Large intestine (tissue), 3 donors: ENCODE data around the gene LILRB5. TPM values are rescaled to one million over a fixed set of nuclear protein-coding genes. Genes with fewer than 3 reads are reported as not detected.
"Not testable (repeated sequence)": the region's sequence is repeated elsewhere in the genome, so short reads cannot be mapped to it uniquely, and the experiment has no call there.

ENCODE experiments used
- DNase-seq, 2 donors: peaks; one replicate each; pipeline versions ENCODE4 v3.0.0 to v3.0.0-alpha.2; 2013
- H3K27ac ChIP-seq: one replicate; pipeline ENCODE4 v1.5.1; 2013; ENCODE audit warnings: low read length
- H3K27me3 ChIP-seq: 2 replicates; pipeline ENCODE4 v1.6.1; 2013; ENCODE audit warnings: low read length; ENCODE audit not compliant: control insufficient read depth, insufficient read depth
- H3K36me3 ChIP-seq: 2 replicates; pipeline ENCODE4 v1.6.1; 2013; ENCODE audit warnings: low read length; ENCODE audit not compliant: control insufficient read depth, insufficient read depth
- H3K4me1 ChIP-seq: one replicate; pipeline ENCODE4 v1.6.1; 2013; ENCODE audit warnings: low read length; ENCODE audit not compliant: control insufficient read depth, insufficient read depth
- H3K4me3 ChIP-seq: one replicate; pipeline ENCODE4 v1.5.1; 2013; ENCODE audit warnings: low read length
- H3K9me3 ChIP-seq: one replicate; pipeline ENCODE4 v1.6.1; 2013; ENCODE audit warnings: mild to moderate bottlenecking, low read depth, low read length, moderate library complexity; ENCODE audit not compliant: control insufficient read depth
- WGBS: methylation state at CpG from one replicate; pipeline ENCODE4 v1.1.5; 2013; ENCODE audit warnings: low lambda C conversion rate; ENCODE audit not compliant: insufficient coverage; 5-methylcytosine and 5-hydroxymethylcytosine counted together
- polyA plus RNA-seq: library from polyadenylated mRNA; unstranded; fragments of 120-200 nt; gene quantifications from one replicate; pipeline ENCODE4 v1.2.1, GENCODE V29; 2013

The LILRB5 gene
- polyA plus RNA-seq, 1 donor, result 7.6 TPM

- not testable (repeated sequence) for H3K27me3 ChIP-seq, H3K9me3 ChIP-seq, DNase-seq, H3K27ac ChIP-seq, H3K4me3 ChIP-seq, H3K4me1 ChIP-seq, H3K36me3 ChIP-seq
- WGBS, result no CpG with 5 or more reads among the region's 10 CpGs
These were observed 29.2 kb upstream of the LILRB5 start for GRCh38 chr19:54286283-54286682.

DNA sequence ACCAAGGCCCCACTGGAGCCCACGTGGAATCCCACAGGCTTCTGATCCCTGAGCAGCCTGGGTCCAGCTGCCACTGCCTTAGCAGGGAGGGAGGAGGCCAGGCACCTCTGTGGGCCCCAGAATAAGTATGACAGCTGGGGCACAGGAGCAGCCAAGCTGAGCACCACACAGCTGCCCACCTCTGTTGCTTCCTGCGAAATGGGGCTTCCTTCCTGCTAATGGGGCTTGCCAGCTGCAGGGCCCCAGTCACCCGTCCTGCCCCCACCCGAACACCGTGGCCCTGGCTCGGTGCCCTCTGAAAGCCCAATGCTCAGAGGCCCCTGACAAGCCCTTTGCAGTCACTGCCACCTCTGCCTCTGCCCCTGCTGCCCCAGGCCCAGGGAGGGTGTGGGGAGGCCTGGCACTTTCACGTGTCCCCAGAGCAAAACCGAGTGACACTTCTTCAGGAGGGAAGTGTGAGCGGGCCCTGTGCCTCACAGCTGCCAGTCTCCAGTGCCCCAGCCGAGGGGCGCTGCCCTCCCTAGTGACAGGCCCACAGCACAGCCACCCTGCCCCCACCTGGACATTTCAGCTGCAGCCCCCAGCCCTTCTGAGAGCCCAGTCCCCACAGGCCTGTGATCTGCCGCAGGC lies 28.5 kb upstream of the LILRB5 start:
- not testable (repeated sequence) for H3K27ac ChIP-seq, H3K4me1 ChIP-seq, H3K4me3 ChIP-seq, H3K36me3 ChIP-seq, DNase-seq, H3K9me3 ChIP-seq, H3K27me3 ChIP-seq
- WGBS, result no CpG with 5 or more reads among the region's 12 CpGs

DNA sequence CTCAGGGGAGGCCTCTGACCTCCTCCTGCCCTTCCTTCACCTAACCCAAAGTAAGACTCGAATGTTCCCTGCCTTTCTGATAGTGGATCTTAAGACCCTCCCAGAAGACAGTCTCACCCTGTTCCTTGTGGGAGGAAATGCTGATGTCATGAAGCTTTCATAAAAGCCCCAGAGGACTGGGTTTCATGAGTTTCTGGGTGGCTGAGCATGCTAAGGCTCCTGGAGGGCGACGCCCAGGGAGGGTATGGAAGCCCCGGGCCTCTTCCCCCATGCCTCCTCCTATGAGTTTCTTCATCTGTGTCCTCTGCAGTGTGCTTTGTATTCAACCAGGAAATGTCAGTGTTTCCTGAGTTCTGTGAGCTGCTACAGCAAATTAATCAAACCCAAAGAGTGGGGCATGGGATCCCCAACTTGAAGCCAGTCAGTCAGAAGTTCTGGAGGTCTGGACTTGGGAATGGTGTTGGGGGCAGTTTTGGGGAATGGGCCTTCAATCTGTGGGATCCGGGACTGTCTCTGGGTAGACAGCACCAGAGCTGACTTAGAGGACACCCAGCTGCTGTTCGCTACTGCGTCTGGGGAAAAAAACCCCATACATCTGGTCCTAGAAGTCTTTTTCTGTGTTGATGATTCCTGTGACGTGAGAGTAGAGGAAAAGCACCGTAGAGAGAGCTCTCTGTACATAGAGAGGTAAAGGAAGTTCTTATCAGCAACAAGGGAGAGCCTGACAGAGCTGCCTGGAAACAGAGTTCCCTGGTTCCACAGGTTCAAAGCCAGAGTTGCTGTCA lies 25.8 kb upstream of the LILRB5 start:
- no peak overlapping the region for H3K4me3 ChIP-seq
- no peak overlapping the region for H3K27ac ChIP-seq
- WGBS, result no CpG with 5 or more reads among the region's 9 CpGs
- no peaks in the 10 kb centered on the region for H3K4me1 ChIP-seq
- no peaks in the 10 kb centered on the region for H3K9me3 ChIP-seq
- no peaks in the 10 kb centered on the region for H3K36me3 ChIP-seq
- H3K27me3 ChIP-seq, result no peaks in the 10 kb centered on the region
- DNase-seq, result no peak

DNA sequence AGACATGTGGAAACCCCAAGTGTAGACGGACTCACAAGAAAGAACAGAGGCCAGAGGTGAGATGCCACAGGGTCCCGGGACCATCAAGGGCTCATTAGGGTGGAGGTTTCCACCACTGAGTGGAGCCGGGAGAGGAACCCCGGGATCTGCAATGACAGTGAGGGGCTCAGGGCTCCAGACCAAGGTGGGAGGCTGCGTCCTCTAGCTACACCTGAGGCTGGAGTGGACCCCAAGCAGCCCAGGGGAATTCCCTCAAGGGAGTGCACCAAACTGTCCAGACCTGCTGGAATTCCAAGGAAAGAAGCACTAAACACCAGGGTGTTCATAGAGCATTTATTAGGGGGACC lies 24.6 kb upstream of the LILRB5 start:
- not testable (repeated sequence) for H3K4me3 ChIP-seq, H3K36me3 ChIP-seq, DNase-seq, H3K27me3 ChIP-seq, H3K27ac ChIP-seq, H3K9me3 ChIP-seq, H3K4me1 ChIP-seq
- WGBS, result no CpG with 5 or more reads among the region's 5 CpGs

DNA sequence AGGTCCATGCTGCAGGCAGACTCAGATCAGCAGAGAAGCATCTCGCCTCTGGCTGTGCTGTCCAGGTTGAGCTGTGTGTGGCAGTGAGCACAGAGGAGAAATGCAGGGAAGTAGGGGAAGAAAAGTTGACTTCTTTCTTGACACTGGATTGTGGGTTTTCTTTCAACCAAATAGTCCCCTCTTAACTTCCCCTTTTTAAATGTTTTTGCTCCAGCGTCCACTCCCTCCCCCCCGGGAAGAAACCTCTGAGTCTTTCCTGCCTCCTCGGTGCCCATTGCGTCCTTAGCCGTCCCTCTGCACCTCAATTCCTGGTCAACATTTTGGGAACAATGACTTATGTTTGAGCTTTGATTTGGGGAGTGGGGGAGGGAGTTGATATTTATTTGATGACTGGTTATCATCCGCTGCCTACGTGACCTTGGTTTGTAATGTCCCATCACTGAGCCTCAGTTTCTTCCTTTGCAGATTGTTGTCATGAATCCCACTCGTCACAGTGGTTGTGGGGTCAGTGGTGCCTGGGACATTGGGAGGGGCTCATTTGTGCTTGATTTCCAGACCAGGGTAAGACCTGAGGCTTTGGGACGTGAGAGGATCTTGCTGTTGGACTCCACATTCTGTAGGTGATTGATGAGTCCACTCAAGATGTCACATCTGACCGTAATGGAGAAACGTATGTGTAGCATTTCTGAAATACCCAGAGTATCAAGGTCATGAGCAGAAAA lies 24.1 kb upstream of the LILRB5 start, which contains the start of gene LILRB2:
LILRB2 (minus strand) TSS at position 104 of the 722 bp plus-strand sequence. CDS start 614 bp downstream, outside the sequence.
- Histone ChIP-seq H3K4me1 (no peaks in the 10 kb centered on the region), H3K4me3 (no peak within 1 kb of the TSS), H3K36me3 (no peaks in the 10 kb centered on the region), H3K27me3 (no peaks in the 10 kb centered on the region), H3K27ac (no peak within 1 kb of the TSS), H3K9me3 (no peaks in the 10 kb centered on the region)
- WGBS, result 76% methylated on average over 2 of the region's 12 CpGs
- no peak for DNase-seq

- not testable (repeated sequence) for H3K4me3 ChIP-seq, H3K27ac ChIP-seq, DNase-seq, H3K27me3 ChIP-seq, H3K9me3 ChIP-seq, H3K4me1 ChIP-seq, H3K36me3 ChIP-seq
- no CpG with 5 or more reads among the region's 10 CpGs for WGBS
These were observed 23.4 kb upstream of the LILRB5 start for GRCh38 chr19:54280441-54280840.

DNA sequence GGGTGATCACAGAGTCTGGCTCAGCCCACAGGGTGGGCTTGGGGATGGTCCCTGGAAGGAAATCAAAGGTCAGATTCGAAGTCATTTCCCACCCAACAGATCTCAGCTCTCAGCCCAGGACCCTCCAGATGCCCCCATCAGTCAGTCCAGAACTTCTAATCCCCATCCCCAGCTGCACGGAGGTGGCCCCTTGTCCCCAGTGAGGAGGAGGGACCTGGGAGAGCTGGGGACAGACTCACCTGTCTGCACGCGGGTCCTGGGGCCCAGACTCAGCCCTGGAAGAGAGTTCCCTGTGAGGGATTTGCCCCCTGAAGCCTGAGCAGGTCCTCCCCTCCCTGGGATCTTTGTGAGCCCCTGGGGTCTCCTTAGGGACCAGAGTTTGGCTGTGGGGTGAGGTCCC lies 23.0 kb upstream of the LILRB5 start:
- H3K4me1 ChIP-seq, H3K27ac ChIP-seq, H3K9me3 ChIP-seq, H3K27me3 ChIP-seq, DNase-seq, H3K36me3 ChIP-seq, H3K4me3 ChIP-seq: not testable (repeated sequence)
- no CpG with 5 or more reads among the region's 4 CpGs for WGBS

DNA sequence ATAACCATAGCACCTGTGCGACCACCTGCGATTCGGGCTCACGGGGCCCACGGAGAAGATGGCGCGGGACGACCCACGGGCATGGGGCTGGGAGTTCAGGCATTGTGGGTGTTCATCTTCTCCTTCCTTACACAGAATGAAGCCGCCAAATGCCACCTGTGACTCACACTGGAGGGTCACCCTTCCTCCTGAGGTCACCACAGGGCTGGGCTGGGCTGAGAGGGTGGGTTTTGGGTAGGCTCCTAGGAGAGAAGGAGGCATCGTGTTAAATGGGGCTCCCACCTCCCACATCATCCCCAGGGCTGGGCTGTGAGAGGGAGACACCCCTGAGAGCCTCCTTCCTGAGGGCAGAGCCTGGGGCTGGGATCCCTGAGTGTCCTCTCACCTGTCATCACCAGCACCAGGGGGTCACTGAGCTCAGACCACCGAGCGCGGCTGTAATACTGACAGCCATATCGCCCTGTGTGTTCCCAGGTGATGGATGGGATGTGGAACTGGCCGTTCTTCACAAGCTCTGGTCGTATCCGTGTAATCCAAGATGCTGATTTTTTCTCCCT lies 22.4 kb upstream of the LILRB5 start:
- Histone ChIP-seq H3K27me3 (no peaks in the 10 kb centered on the region), H3K36me3 (no peaks in the 10 kb centered on the region), H3K4me1 (no peaks in the 10 kb centered on the region), H3K9me3 (no peaks in the 10 kb centered on the region), H3K27ac (no peak overlapping the region), H3K4me3 (no peak overlapping the region)
- WGBS, result no CpG with 5 or more reads among the region's 18 CpGs
- no peak for DNase-seq

- not testable (repeated sequence) for H3K9me3 ChIP-seq, H3K36me3 ChIP-seq, H3K27ac ChIP-seq, H3K4me1 ChIP-seq, H3K4me3 ChIP-seq, DNase-seq, H3K27me3 ChIP-seq
- no CpG with 5 or more reads among the region's 15 CpGs for WGBS
These were observed 21.6 kb upstream of the LILRB5 start for GRCh38 chr19:54278571-54279195.

DNA sequence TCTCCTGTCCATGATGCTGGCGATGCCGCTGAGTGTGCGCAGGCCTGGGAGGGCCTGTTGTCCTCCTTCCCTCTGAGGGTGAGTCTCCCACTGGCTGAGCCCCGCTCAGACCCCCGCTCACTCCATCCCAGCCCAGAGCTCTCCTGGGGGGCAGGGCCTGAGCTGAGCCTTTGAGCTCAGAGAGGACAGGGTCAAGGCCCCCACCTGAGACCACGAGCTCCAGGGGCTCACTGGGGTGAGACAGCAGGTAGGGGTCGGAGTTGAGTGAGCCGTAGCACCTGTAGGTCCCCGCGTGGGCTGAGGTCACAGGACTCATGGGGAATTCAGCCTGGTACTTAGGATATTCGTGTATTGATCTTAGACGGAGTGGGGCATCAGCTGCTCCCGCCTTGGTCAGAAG lies 21.0 kb upstream of the LILRB5 start:
- DNase-seq, H3K4me1 ChIP-seq, H3K4me3 ChIP-seq, H3K27me3 ChIP-seq, H3K9me3 ChIP-seq, H3K36me3 ChIP-seq, H3K27ac ChIP-seq: not testable (repeated sequence)
- WGBS, result no CpG with 5 or more reads among the region's 13 CpGs
